ENCODE data around the gene SMCO2.

- TF ChIP-seq POLR2A (IDR thresholded peaks at IDR 0.05; ENCODE audit: low read length) (no peak), GATA1 (IDR thresholded peaks at IDR 0.05; ENCODE audit: low read depth, low read length) (no peak)
These were observed 33.5 kb downstream of the SMCO2 start for GRCh38 chr12:27480016-27480415.
